HEK293 (cell line): ENCODE data around the gene PHACTR1.

Source experiments
- CTCF ChIP-seq: fragments of 450-650 bp; formaldehyde crosslinking; IDR thresholded peaks from 2 replicates; pipeline ENCODE4 v1.5.1; 2016; ENCODE audit warnings: missing biosample characterization, missing genetic modification characterization
- ZBTB21 ChIP-seq: fragments of 450-650 bp; formaldehyde crosslinking; IDR thresholded peaks from 2 replicates; pipeline ENCODE4 v1.5.1; 2017; ENCODE audit warnings: missing biosample characterization, missing genetic modification characterization
- ZNF132 ChIP-seq: fragments of 450-650 bp; formaldehyde crosslinking; IDR thresholded peaks from 2 replicates; pipeline ENCODE4 v1.5.1; 2017; ENCODE audit warnings: missing biosample characterization, missing genetic modification characterization, borderline replicate concordance
- ZNF24 ChIP-seq: fragments of 450-650 bp; formaldehyde crosslinking; IDR thresholded peaks from 2 replicates; pipeline ENCODE4 v1.5.1; 2016; ENCODE audit warnings: missing biosample characterization, missing genetic modification characterization
- ZNF26 ChIP-seq: fragments of 450-650 bp; formaldehyde crosslinking; IDR thresholded peaks from 2 replicates; pipeline ENCODE4 v1.5.1; 2016; ENCODE audit warnings: missing biosample characterization, missing genetic modification characterization
- ZNF274 ChIP-seq, 2 experiments: fragments of 200-500 bp in 1 of 2; fragments of 450-650 bp in 1 of 2; sonication (Bioruptor generic) in 1 of 2; formaldehyde crosslinking in 1 of 2; IDR thresholded peaks; 2 replicates each; pipeline versions ENCODE4 v1.5.1 to v1.6.1; 2014 to 2016; ENCODE audit warnings: borderline replicate concordance in 1 of 2, inconsistent platforms in 1 of 2, low read length in 1 of 2, missing biosample characterization in 1 of 2, missing genetic modification characterization in 1 of 2
- ZNF324 ChIP-seq: fragments of 450-650 bp; formaldehyde crosslinking; IDR thresholded peaks from 2 replicates; pipeline ENCODE4 v1.5.1; 2016; ENCODE audit warnings: missing biosample characterization, missing genetic modification characterization
- ZNF707 ChIP-seq: fragments of 450-650 bp; formaldehyde crosslinking; IDR thresholded peaks from 2 replicates; pipeline ENCODE4 v1.5.1; 2016; ENCODE audit warnings: missing biosample characterization, missing genetic modification characterization
- ZNF830 ChIP-seq: fragments of 450-650 bp; IDR thresholded peaks from 2 replicates; pipeline ENCODE4 v1.5.0; 2018; ENCODE audit warnings: missing biosample characterization, missing genetic modification characterization, low read depth, mild to moderate bottlenecking, moderate library complexity

DNA sequence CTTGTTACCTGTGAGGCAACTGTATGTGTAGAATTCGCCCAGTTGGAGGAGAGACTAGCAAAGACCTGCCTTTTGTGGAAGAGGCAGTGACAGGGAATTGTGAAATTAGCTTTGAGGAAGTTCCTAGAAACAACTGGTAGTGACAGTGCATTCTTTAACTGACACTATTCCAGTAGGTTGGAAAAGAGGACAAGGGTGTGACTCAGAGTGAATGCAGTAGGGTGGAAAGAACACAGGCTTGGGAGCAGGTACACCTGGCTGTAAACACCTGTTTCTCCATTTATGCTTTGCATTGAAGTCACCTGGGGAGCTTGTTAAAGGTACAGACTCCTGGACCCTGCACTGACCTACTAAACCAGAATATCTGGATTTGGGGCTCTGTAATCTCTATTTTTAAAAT, 295.7 kb downstream of the PHACTR1 start:
- TF ChIP-seq CTCF: no peak
- no peak for TF ChIP-seq ZNF324 (tag by site-specific recombination)
- no peak for TF ChIP-seq ZNF132 (tag by site-specific recombination)
- TF ChIP-seq ZNF24 (tag by site-specific recombination): no peak
- no peak for TF ChIP-seq ZNF707 (tag by site-specific recombination)
- TF ChIP-seq ZNF26 (tag by site-specific recombination): no peak
- TF ChIP-seq ZNF830 (tag by site-specific recombination): no peak
- TF ChIP-seq ZNF274 (IDR thresholded peaks at IDR 0.05; ENCODE audit: low read length): no peak
- no peak for TF ChIP-seq ZNF274 (tag by site-specific recombination; IDR thresholded peaks at IDR 0.05; ENCODE audit: borderline replicate concordance)
- TF ChIP-seq ZBTB21 (tag by site-specific recombination): no peak
